Measurements from ENCODE around the gene RBM12. TPM values are rescaled to one million over a fixed set of nuclear protein-coding genes. Genes with fewer than 3 reads are reported as not detected.
"Not testable (repeated sequence)": the region's sequence is repeated elsewhere in the genome, so short reads cannot be mapped to it uniquely, and the experiment has no call there.

Gene RBM12, protein sequence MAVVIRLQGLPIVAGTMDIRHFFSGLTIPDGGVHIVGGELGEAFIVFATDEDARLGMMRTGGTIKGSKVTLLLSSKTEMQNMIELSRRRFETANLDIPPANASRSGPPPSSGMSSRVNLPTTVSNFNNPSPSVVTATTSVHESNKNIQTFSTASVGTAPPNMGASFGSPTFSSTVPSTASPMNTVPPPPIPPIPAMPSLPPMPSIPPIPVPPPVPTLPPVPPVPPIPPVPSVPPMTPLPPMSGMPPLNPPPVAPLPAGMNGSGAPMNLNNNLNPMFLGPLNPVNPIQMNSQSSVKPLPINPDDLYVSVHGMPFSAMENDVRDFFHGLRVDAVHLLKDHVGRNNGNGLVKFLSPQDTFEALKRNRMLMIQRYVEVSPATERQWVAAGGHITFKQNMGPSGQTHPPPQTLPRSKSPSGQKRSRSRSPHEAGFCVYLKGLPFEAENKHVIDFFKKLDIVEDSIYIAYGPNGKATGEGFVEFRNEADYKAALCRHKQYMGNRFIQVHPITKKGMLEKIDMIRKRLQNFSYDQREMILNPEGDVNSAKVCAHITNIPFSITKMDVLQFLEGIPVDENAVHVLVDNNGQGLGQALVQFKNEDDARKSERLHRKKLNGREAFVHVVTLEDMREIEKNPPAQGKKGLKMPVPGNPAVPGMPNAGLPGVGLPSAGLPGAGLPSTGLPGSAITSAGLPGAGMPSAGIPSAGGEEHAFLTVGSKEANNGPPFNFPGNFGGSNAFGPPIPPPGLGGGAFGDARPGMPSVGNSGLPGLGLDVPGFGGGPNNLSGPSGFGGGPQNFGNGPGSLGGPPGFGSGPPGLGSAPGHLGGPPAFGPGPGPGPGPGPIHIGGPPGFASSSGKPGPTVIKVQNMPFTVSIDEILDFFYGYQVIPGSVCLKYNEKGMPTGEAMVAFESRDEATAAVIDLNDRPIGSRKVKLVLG
- polyA plus RNA-seq (2011; rRNA removed) (54.4 and 60.2 TPM in 2 replicates), polyA minus RNA-seq (2011; rRNA and poly(A)+ RNA removed) (87.9 and 140 TPM in 2 replicates)

DNA sequence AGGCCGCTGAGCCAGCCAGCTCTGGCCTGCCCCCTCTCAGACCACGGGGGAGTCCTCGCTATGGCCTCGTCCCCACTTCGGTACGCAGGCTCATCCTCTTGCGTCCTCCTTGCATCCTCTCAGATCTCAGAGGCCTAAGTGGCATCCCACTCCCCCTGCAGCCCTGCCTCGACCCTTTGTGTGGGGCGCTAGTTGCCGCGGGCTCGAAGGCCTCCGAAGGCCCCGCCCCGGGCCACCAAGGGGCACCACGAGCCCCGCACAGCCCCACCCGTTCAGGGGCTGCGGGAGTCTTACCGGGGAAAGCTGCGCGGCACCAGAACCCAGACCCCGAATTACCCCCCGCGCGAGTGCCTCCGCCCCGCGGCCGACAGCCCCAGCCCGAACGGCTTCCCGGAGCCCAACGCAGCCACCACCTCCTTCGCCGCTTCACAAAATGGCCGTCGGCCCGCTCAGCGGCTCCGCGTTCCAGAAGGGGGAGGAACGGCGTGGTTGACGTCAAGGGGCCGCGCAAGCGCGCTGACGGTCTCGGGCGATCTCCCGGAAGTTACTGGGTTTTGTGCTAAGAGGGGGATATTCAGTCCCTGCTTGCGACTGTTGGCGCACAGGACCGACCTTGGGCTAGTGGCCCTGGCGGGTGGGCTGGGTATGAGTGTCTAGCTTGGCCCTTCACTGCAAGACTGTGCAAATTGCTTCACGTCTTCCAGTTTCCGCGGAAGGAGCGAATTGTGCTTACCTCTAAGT lies at the start of gene RBM12, which contains the start of gene CPNE1:
Gene RBM12, minus strand, starts transcription at position 435 of the 741 bp plus-strand sequence. CDS start 9,578 bp downstream, outside the sequence.
Gene CPNE1, minus strand, starts transcription at position 435 of the 741 bp plus-strand sequence. CDS start 31,977 bp downstream, outside the sequence.
- POLR2A ChIA-PET, result no interaction called here
- peak within 1 kb of the TSS; percentile 78 for H3K4me3 ChIP-seq (ENCODE audit: low read depth, low read length)

DNA sequence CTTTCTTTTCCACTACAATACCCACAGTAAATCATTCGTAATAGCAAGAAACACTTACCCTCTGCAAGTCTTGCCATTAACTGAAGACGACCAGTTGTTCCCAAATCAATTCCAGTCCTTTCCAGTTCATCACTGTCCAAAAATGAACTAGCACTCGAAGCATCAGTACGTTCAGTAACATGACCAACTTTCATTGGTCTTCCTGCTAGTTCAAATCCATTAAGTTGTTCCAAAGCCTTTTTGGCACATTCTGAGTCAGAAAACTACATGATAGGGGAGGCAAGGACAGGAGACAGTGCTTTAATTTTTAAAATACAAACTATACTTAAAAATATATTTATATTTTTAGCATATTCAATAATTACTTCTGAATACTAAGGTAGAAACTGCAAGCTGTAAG lies 49.4 kb upstream of the RBM12 start:
- TF ChIP-seq, protein P1, sequence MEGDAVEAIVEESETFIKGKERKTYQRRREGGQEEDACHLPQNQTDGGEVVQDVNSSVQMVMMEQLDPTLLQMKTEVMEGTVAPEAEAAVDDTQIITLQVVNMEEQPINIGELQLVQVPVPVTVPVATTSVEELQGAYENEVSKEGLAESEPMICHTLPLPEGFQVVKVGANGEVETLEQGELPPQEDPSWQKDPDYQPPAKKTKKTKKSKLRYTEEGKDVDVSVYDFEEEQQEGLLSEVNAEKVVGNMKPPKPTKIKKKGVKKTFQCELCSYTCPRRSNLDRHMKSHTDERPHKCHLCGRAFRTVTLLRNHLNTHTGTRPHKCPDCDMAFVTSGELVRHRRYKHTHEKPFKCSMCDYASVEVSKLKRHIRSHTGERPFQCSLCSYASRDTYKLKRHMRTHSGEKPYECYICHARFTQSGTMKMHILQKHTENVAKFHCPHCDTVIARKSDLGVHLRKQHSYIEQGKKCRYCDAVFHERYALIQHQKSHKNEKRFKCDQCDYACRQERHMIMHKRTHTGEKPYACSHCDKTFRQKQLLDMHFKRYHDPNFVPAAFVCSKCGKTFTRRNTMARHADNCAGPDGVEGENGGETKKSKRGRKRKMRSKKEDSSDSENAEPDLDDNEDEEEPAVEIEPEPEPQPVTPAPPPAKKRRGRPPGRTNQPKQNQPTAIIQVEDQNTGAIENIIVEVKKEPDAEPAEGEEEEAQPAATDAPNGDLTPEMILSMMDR (IDR thresholded peaks at IDR 0.05; ENCODE audit: insufficient read depth, low read depth, low read length), result no peak
- peaks cover 27% of the 10 kb centered on the region for H3K36me3 ChIP-seq (ENCODE audit: control insufficient read depth, insufficient read depth, low read length)
- POLR2A ChIA-PET, result no interaction called here
- H3K27me3 ChIP-seq (ENCODE audit: control insufficient read depth, insufficient read depth, low read length), result no peaks in the 10 kb centered on the region
- DNase-seq (ENCODE audit: low read depth), result no peak
- no peak overlapping the region for H3K4me3 ChIP-seq (ENCODE audit: low read depth, low read length)
- CTCF ChIA-PET, result interaction anchor here (0.9 to 1.2 kb wide), 2 partner anchors 10 to 14 kb away, joined by 3 to 6 read pairs; no protein-coding TSS in a partner anchor

More for the DNA sequence above, at the start of gene RBM12, which contains the start of gene CPNE1:
- peaks cover 7% of the 10 kb centered on the region for H3K36me3 ChIP-seq (ENCODE audit: control insufficient read depth, insufficient read depth, low read length)
- peak; percentile 62 for DNase-seq (ENCODE audit: low read depth)
- CTCF ChIA-PET, result interaction anchor here (1.1 to 1.9 kb wide), 2 partner anchors 46 to 290 kb away, joined by 3 to 9 read pairs; partner anchors contain the start of gene SCAND1
- TF ChIP-seq, protein P1 (IDR thresholded peaks at IDR 0.05; ENCODE audit: insufficient read depth, low read depth, low read length), result 0 out of 2 replicates have a peak, but pooled peaks have one; percentile 3
- H3K27me3 ChIP-seq (ENCODE audit: control insufficient read depth, insufficient read depth, low read length), result no peaks in the 10 kb centered on the region

DNA sequence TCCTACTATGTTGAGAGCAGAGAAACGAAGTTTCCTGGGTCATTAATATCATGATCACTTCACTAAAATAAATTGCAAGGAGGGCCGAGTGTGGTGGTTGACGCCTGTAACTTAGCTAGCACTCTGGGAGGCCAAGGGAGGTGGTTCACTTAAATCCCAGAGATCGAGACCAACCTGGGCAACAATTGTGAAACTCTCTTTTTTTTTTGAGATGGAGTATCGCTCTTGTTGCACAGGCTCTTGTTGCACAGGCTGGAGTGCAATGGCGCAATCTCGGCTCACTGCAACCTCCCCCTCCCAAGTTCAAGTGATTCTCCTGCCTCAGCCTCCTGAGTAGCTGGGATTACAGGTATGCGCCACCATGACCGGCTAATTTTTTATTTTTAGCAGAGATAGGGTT lies 48.4 kb upstream of the RBM12 start:
- CTCF ChIA-PET, result interaction anchor here (0.6 to 0.8 kb wide), 4 partner anchors 9 to 129 kb away, joined by 3 to 7 read pairs (median 3); no protein-coding TSS in a partner anchor
- DNase-seq (ENCODE audit: low read depth); H3K4me3 ChIP-seq (ENCODE audit: low read depth, low read length); POLR2A ChIA-PET; H3K27me3 ChIP-seq (ENCODE audit: control insufficient read depth, insufficient read depth, low read length): not testable (repeated sequence)
- peaks cover 23% of the 10 kb centered on the region for H3K36me3 ChIP-seq (ENCODE audit: control insufficient read depth, insufficient read depth, low read length)

DNA sequence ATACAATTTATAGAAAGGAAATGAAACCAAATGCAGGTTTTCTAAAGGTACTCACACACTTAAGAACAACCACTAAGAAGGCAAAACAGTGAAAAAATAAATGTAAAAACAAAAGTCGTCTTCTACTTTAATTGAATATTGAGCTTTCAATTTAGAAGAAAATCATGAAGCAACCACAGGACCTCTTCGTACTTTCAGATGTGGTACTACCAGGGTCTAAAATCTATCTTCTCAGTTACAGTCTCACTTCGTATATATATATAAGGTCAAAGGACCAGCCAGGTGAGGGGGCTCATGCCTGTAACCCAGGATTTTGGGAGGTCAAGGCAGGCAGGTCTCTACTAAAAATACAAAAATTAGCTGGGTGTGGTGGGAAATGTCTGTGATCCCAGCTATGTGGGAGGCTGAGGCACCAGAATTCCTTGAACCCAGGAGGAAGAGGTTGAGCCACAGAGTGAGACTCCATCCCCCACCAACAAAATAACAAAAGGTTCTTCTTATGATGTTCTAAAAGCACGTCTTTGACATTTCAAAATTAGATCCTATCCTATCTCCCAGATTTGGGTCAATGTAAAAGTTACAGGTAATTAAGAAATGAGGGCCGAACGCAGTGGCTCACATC lies 47.0 kb upstream of the RBM12 start:
- DNase-seq (ENCODE audit: low read depth), result no peak
- ChIA-PET CTCF (interaction anchor here (0.7 to 1.1 kb wide), 3 partner anchors 10 to 38 kb away, joined by 3 to 4 read pairs (median 3); no protein-coding TSS in a partner anchor), POLR2A (no interaction called here)
- no peaks in the 10 kb centered on the region for H3K27me3 ChIP-seq (ENCODE audit: control insufficient read depth, insufficient read depth, low read length)
- TF ChIP-seq, protein P1 (IDR thresholded peaks at IDR 0.05; ENCODE audit: insufficient read depth, low read depth, low read length), result no peak
- H3K4me3 ChIP-seq (ENCODE audit: low read depth, low read length), result no peak overlapping the region
- peaks cover 21% of the 10 kb centered on the region for H3K36me3 ChIP-seq (ENCODE audit: control insufficient read depth, insufficient read depth, low read length)

All from BJ (cell line).